Uterus (tissue), 2 donors: ENCODE data around the gene LIMS2.

ENCODE experiments used
- POLR2A ChIP-seq, 2 donors: fragments of 450-650 bp; IDR thresholded peaks; one replicate each; pipeline ENCODE4 v1.6.1; 2016; ENCODE audit warnings: antibody characterized with exemption in 2 of 2, mild to moderate bottlenecking in 1 of 2, moderate library complexity in 1 of 2
- TF ChIP-seq, protein P1 (sequence below), 4 experiments: fragments of 200-600 bp in 2 of 4; fragments of 450-650 bp in 2 of 4; sonication (generic) in 2 of 4; IDR thresholded peaks; one replicate each; pipeline ENCODE4 v1.5.1; 2016 to 2019; ENCODE audit warnings: antibody characterized with exemption in 4 of 4, mild to moderate bottlenecking in 2 of 4, moderate library complexity in 1 of 4

DNA sequence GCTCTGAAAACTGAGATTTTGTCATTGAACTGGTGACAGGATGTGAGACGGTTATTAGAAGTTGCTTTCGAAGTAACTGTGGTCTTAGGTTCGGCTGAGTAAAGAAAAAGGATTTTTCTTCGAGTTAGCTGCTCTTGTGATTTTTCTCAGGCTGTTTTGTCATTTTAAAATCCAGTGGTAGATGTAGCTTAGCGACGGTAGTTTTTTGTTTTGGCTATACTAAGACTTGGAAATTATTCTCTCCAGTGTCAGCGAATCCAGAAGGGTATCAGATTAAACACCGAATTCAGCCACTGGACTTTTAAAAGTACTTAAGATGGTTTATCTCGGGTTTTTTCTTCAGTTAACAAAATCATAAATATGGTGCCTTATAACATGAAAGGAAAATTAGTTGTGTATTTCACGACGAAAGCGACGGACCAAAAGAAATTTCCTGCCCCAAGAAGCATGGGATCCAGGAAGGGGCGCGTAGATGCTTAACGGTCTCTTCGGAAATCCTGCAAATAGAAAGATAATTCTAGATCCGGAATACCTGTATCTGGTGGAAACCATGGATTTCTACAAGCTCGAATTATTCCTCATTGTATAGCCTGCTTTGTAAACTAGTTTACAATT lies 27.2 kb upstream of the LIMS2 start:
- no peak for TF ChIP-seq POLR2A (IDR thresholded peaks at IDR 0.05)
- TF ChIP-seq, protein P1, sequence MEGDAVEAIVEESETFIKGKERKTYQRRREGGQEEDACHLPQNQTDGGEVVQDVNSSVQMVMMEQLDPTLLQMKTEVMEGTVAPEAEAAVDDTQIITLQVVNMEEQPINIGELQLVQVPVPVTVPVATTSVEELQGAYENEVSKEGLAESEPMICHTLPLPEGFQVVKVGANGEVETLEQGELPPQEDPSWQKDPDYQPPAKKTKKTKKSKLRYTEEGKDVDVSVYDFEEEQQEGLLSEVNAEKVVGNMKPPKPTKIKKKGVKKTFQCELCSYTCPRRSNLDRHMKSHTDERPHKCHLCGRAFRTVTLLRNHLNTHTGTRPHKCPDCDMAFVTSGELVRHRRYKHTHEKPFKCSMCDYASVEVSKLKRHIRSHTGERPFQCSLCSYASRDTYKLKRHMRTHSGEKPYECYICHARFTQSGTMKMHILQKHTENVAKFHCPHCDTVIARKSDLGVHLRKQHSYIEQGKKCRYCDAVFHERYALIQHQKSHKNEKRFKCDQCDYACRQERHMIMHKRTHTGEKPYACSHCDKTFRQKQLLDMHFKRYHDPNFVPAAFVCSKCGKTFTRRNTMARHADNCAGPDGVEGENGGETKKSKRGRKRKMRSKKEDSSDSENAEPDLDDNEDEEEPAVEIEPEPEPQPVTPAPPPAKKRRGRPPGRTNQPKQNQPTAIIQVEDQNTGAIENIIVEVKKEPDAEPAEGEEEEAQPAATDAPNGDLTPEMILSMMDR (IDR thresholded peaks at IDR 0.05), result no peak
